Right renal cortex interstitium (tissue), 3 donors: Measurements from ENCODE around the gene NBPF11. TPM values are rescaled to one million over a fixed set of nuclear protein-coding genes. Genes with fewer than 3 reads are reported as not detected.

Experiments
- polyA plus RNA-seq, 3 donors: library from polyadenylated mRNA; unstranded; fragments of 120-200 nt; gene quantifications; one replicate each; pipeline ENCODE4 v1.2.1, GENCODE V29; 2013; ENCODE audit not compliant: insufficient read length in 3 of 3

NBPF11 gene
- polyA plus RNA-seq, 3 donors = 25.8 to 29.9 (median 27.7) TPM

Other genes with a start within 250 kb of the NBPF11 start
- gene GJA8, start 249.5 kb downstream of the NBPF11 start, polyA plus RNA-seq = under 1 TPM; 0.53 to 0.72 (median 0.65) TPM
- 10 to 100 TPM; 54.2 to 58.5 (median 56.5) TPM for gene GPR89B, start 223.9 kb downstream of the NBPF11 start, polyA plus RNA-seq